ENCODE measurements around the gene BRCA1. TPM values are rescaled to one million over a fixed set of nuclear protein-coding genes. Genes with fewer than 3 reads are reported as not detected.
"Not testable (repeated sequence)": the region's sequence is repeated elsewhere in the genome, so short reads cannot be mapped to it uniquely, and the experiment has no call there.

BRCA1 gene
- total RNA-seq, 1 donor from 2014 or later: 3.4 TPM

DNA sequence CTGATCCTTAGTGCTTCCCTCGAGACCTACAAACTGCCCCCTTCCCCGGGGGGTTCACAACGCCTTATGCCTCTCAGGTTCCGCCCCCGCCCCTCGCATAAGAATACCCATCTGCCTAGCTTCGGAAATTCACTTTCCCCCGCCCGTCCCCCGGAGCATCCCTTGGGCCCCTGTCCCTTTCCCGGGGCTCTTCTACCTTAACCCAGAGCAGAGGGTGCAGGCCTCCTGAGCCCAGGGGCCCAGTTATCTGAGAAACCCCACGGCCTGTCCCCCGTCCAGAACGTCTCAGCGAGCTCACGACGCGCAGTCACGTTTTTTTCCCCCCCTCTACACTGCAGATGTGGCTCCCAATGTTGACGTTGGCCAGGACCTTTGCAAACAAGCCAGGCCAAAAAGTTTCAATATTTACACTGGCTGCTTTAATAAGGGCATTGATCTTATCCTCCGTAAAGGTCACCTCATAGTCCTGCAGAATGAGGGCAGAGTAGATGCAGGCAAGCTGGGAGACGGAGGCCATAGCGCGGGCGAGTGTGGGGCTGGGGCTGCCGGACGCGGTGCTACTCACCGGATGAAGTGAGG, 44.5 kb upstream of the BRCA1 start:
- DNase-seq (ENCODE audit: low read depth): peak; percentile 0

DNA sequence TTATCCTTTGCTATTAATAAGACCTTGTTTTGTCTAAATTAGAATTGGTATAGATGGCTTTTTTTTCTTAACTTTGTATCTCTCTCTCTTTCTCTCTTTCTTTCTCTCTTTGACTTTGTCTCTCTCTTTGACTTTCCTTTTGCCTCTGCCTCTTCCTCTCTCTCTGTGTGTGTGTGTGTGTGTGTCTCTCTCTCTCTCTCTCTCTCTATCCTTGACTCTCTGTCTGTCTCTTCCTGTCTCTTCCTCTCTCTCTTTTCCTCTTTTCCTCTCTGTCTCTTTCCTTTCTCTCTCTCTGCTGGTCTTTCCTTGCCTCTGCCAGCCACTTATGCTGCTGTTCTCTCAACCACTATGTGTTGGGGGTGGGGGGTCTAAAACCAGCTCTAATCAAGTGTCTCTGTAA, 40.8 kb upstream of the BRCA1 start:
- FAIRE-seq; DNase-seq (ENCODE audit: low read depth); H3K36me3 ChIP-seq (ENCODE audit: control insufficient read depth, insufficient read depth, low read length): not testable (repeated sequence)

More for the DNA sequence above, 44.5 kb upstream of the BRCA1 start:
- no peaks in the 10 kb centered on the region for H3K36me3 ChIP-seq (ENCODE audit: control insufficient read depth, insufficient read depth, low read length)
- no peaks in the 10 kb centered on the region for H3K27me3 ChIP-seq (ENCODE audit: control insufficient read depth, insufficient read depth, low read length)
- H3K4me3 ChIP-seq (ENCODE audit: low read depth, low read length): peak overlapping the region; percentile 69
- no peak for FAIRE-seq
- no peak for TF ChIP-seq CTCF (IDR thresholded peaks at IDR 0.05; ENCODE audit: insufficient read depth, low read length, severe bottlenecking)

DNA sequence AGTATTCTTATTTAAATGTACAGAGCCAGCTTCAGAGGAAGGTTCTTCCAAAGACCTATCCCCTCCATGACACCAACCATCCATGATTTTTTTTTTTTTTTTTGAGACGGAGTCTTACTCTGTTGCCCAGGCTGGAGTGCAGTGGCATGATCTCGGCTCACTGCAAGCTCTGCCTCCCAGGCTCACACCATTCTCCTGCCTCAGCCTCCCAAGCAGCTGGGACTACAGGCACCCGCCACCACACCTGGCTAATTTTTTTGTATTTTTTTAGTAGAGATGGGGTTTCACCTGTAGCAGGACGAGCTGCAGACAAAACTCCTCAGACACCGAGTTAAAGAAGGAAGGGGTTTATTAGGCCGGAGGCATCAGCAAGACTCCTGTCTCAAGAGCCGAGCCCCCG, 34.8 kb upstream of the BRCA1 start:
- H3K36me3 ChIP-seq (ENCODE audit: control insufficient read depth, insufficient read depth, low read length); FAIRE-seq; DNase-seq (ENCODE audit: low read depth); H3K27me3 ChIP-seq (ENCODE audit: control insufficient read depth, insufficient read depth, low read length); H3K4me3 ChIP-seq (ENCODE audit: low read depth, low read length): not testable (repeated sequence)

More for the DNA sequence above, 40.8 kb upstream of the BRCA1 start:
- H3K27me3 ChIP-seq (ENCODE audit: control insufficient read depth, insufficient read depth, low read length); H3K4me3 ChIP-seq (ENCODE audit: low read depth, low read length): not testable (repeated sequence)

GRCh38 chr17:43159232-43159631, 34.1 kb upstream of the BRCA1 start:
- H3K36me3 ChIP-seq (ENCODE audit: control insufficient read depth, insufficient read depth, low read length); FAIRE-seq; DNase-seq (ENCODE audit: low read depth); H3K4me3 ChIP-seq (ENCODE audit: low read depth, low read length); H3K27me3 ChIP-seq (ENCODE audit: control insufficient read depth, insufficient read depth, low read length): not testable (repeated sequence)

- no peaks in the 10 kb centered on the region for H3K27me3 ChIP-seq (ENCODE audit: control insufficient read depth, insufficient read depth, low read length)
- no peak for TF ChIP-seq CTCF (IDR thresholded peaks at IDR 0.05; ENCODE audit: insufficient read depth, low read length, severe bottlenecking)
- FAIRE-seq (no peak), DNase-seq (ENCODE audit: low read depth) (no peak)
- no peak overlapping the region for H3K4me3 ChIP-seq (ENCODE audit: low read depth, low read length)
- peaks cover 3% of the 10 kb centered on the region for H3K36me3 ChIP-seq (ENCODE audit: control insufficient read depth, insufficient read depth, low read length)
Measured at GRCh38 chr17:43155666-43156065, 30.5 kb upstream of the BRCA1 start.

DNA sequence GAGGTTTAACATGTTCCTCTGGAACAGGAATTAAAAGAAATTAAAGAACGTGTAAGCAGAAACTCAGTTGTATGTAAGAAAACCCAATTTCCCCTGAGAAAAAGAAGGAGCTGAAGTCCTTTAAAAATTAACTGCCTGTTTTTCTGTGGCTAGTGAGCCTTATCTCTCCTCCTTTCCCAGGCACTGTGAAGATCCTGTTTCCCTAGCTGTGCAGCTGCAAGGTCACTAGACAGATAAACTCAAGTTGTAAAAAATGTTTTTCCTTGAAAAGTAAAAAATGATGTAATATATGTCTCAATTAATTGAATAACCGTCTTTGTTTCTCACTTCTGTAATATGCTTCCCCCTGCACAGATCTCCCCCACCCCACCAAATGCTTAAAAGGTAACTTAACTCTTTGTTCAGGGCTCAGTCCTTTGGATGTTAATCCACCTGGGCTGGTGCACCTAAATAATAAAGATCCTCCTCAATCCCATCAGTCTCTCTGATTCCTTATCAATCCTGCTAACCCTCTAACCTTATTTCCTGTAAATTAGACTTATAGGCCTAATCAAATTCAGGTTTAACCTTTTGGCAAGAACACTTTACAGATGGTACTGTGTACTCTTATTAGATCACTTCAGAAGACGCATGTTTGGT, 28.2 kb upstream of the BRCA1 start:
- not testable (repeated sequence) for DNase-seq (ENCODE audit: low read depth); H3K27me3 ChIP-seq (ENCODE audit: control insufficient read depth, insufficient read depth, low read length); H3K4me3 ChIP-seq (ENCODE audit: low read depth, low read length); H3K36me3 ChIP-seq (ENCODE audit: control insufficient read depth, insufficient read depth, low read length); FAIRE-seq

DNA sequence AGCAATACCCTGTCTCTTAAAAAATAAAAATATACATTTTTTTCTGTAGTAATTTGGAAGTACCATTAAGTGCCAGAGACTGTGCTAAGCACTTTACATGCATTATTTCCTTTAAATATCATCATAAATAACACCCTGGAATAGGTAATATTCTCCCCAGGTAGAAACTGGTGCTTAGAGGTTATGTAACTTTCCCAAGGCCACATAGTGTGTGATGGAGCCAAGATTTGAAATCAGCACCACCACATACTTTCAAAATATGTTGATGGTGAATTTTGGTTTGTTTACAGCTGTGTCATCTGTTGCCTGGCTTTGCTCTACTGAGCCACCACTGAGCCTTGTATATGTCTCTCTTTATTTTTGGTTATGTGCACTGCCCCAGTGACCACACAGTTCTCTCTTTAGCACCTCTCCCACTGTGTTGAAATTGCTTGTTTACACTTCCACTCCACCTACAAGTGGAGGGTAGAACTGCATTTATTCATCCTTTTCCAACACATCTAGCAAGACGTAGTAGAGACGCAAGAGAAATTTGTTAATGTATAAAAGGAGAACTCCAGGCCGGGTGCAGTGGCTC, 26.8 kb upstream of the BRCA1 start:
- no peaks in the 10 kb centered on the region for H3K27me3 ChIP-seq (ENCODE audit: control insufficient read depth, insufficient read depth, low read length)
- peaks cover 4% of the 10 kb centered on the region for H3K36me3 ChIP-seq (ENCODE audit: control insufficient read depth, insufficient read depth, low read length)
- no peak overlapping the region for H3K4me3 ChIP-seq (ENCODE audit: low read depth, low read length)
- no peak for FAIRE-seq
- TF ChIP-seq CTCF (IDR thresholded peaks at IDR 0.05; ENCODE audit: insufficient read depth, low read length, severe bottlenecking): no peak
- no peak for DNase-seq (ENCODE audit: low read depth)

DNA sequence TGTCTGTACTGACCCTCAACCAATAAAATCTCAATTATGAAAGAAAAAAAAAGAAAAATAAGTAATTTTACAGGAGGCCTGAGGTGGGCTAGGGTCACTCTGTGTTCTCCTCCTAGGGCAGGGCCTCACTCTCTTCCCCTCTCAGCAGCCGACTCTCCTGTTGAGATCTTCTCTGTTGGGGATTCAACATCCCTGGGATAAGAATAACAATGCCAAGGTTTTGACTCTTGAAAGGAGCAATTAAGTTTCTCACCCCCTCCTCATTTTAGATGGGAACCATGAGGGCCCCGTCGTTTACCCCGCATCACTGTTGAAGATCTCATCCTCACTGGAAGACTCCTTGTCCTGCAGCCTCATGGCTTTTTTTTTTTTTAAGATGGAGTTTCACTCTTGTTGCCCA, 21.5 kb upstream of the BRCA1 start:
- TF ChIP-seq CTCF (IDR thresholded peaks at IDR 0.05; ENCODE audit: insufficient read depth, low read length, severe bottlenecking): no peak
- FAIRE-seq (no peak), DNase-seq (ENCODE audit: low read depth) (no peak)
- no peak overlapping the region for H3K4me3 ChIP-seq (ENCODE audit: low read depth, low read length)
- no peaks in the 10 kb centered on the region for H3K27me3 ChIP-seq (ENCODE audit: control insufficient read depth, insufficient read depth, low read length)
- peaks cover 9% of the 10 kb centered on the region for H3K36me3 ChIP-seq (ENCODE audit: control insufficient read depth, insufficient read depth, low read length)

Data from bronchial epithelial cell (primary cell).